Muscle layer of colon (tissue), 2 donors: ENCODE data around the gene CCDC12.

Experiments
- H3K27ac ChIP-seq: one replicate; pipeline ENCODE4 v1.7.0; 2013; ENCODE audit warnings: low read depth, mild to moderate bottlenecking, low read length, moderate library complexity
- H3K27me3 ChIP-seq, 2 donors: one replicate each; pipeline ENCODE4 v1.7.0; 2013; ENCODE audit warnings: low read length in 2 of 2, mild to moderate bottlenecking in 2 of 2; ENCODE audit not compliant: insufficient read depth in 2 of 2, control insufficient read depth in 1 of 2
- H3K36me3 ChIP-seq: one replicate; pipeline ENCODE4 v1.7.0; 2013; ENCODE audit warnings: mild to moderate bottlenecking, low read length; ENCODE audit not compliant: insufficient read depth
- H3K4me1 ChIP-seq: one replicate; pipeline ENCODE4 v1.7.0; 2013; ENCODE audit warnings: mild to moderate bottlenecking, low read length; ENCODE audit not compliant: insufficient read depth
- H3K4me3 ChIP-seq, 2 donors: one replicate each; pipeline ENCODE4 v1.7.0; 2013; ENCODE audit warnings: low read length in 2 of 2, low read depth in 1 of 2, mild to moderate bottlenecking in 1 of 2, moderate library complexity in 1 of 2
- H3K9ac ChIP-seq: one replicate; pipeline ENCODE4 v1.7.0; 2013; ENCODE audit warnings: low read length
- H3K9me3 ChIP-seq: one replicate; pipeline ENCODE4 v1.7.0; 2013; ENCODE audit warnings: mild to moderate bottlenecking, low read length
- donor health status: abdominal sarcoma.
- donor health status: Adenocarcinoma of cecum.

Gene CCDC12

DNA sequence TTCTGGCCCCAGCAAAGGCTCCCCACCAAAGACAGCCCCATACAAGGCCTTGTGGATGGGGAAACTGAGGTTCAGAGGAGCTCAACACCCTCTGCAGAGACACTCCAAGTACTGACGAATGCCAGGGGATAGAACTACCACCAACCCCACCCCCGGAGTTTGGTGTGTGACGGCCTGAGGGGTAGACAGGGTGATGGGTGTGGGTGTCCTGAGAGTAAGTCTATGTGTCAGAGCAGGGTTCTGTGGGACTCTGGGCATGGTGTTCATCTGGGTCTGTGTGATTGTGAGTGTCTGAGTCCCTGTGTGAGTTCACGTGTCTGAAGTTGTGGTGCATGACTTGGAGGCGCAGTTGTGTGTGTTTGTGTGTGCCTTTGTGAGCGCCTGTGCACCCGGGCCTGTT lies 91.6 kb downstream of the CCDC12 start:
- no peaks in the 10 kb centered on the region for H3K9me3 ChIP-seq
- H3K4me1 ChIP-seq = peaks cover 4% of the 10 kb centered on the region
- no peak overlapping the region for H3K27ac ChIP-seq
- H3K4me3 ChIP-seq = no peak overlapping the region
- no peaks in the 10 kb centered on the region for H3K36me3 ChIP-seq
- H3K9ac ChIP-seq = no peak overlapping the region
- H3K27me3 ChIP-seq = peaks cover 0 to 25% of the 10 kb centered on the region in 2 donors

DNA sequence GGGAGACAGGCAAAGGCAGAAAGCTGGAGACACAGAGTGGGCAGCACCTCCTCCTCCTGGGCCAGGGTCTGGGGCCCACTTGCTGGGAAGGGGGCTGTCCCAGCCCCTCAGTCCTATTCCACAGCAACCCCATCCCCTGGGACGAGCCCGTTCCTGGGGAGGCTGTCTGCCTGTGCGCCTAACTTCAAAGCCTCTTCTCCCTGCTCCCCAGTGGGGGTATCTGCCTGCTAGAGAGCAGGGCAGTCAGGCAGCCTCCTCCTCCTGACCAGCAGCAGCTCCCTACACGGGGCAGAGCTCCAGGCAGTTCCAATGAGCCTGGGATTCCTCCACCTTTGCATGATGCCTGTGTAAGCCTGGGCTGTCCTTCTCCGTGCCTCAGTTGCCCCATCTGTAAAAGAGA lies 92.1 kb downstream of the CCDC12 start:
- H3K27me3 ChIP-seq = peaks cover 0 to 25% of the 10 kb centered on the region in 2 donors
- peaks cover 4% of the 10 kb centered on the region for H3K4me1 ChIP-seq
- H3K4me3 ChIP-seq = no peak overlapping the region
- H3K9me3 ChIP-seq = no peaks in the 10 kb centered on the region
- H3K27ac ChIP-seq = no peak overlapping the region
- no peak overlapping the region for H3K9ac ChIP-seq
- no peaks in the 10 kb centered on the region for H3K36me3 ChIP-seq

DNA sequence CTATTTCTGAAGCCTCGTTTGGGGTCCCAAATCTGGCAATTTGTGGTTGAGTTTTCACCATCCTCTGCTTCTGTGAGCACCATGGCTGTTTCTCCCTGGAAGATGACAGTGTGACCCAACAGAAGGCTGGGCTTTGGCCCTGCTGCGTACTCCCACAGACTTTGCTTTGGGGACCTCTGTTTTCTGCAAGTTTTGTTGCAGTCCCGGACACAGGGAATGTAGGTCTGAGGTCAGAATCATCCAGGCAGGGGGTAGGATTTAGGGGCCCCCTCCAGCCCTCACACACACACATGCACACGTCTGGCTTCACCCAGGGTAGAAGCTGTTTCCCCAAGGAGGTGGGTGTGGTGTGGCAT lies 92.7 kb downstream of the CCDC12 start:
- H3K27ac ChIP-seq = no peak overlapping the region
- H3K36me3 ChIP-seq = no peaks in the 10 kb centered on the region
- no peaks in the 10 kb centered on the region for H3K9me3 ChIP-seq
- H3K4me3 ChIP-seq = peak overlapping the region in 1 of 2 donors; percentile 35
- H3K27me3 ChIP-seq = peaks cover 0 to 25% of the 10 kb centered on the region in 2 donors
- peaks cover 9% of the 10 kb centered on the region for H3K4me1 ChIP-seq
- H3K9ac ChIP-seq = no peak overlapping the region

DNA sequence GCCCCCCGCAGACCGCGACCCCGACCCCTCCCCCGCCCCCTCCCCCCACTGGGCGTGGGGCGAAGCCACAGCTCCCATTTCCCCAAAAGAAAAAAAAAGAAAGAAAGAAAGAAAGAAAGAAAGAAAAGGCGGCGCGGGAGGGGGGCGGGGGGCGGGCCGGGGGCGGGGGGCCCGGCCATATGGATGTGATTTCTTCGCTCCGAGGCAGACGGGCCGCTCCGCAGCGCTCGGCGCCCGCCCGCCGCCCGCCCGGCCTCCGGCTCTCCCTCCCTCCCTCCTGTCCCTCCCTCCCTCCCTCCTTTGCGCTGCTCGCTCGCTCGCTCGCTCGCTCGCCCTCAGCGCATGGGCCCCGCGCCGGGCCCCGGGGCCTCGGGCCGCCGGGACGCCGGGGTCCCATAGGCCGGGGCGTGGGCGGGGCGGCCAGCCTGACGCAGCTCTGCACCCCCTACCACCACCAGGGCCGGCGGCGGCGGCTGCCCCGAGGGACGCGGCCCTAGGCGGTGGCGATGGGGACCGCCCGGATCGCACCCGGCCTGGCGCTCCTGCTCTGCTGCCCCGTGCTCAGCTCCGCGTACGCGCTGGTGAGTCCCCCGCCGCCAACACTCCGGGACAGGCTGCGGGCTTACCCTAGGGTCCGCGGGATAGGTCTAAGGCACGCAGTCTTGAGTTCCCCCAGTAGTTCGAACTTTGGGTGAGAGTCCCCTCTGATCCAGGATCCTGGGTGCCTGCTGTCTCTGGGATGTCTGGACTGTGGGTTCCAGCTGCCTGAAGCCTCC lies 93.3 kb downstream of the CCDC12 start:
- no peaks in the 10 kb centered on the region for H3K36me3 ChIP-seq
- H3K9me3 ChIP-seq = no peaks in the 10 kb centered on the region
- H3K4me1 ChIP-seq = peaks cover 12% of the 10 kb centered on the region
- H3K9ac ChIP-seq = no peak overlapping the region
- H3K4me3 ChIP-seq = peak overlapping the region; percentile 27 to 35
- no peak overlapping the region for H3K27ac ChIP-seq
- H3K27me3 ChIP-seq = peaks cover 0 to 25% of the 10 kb centered on the region in 2 donors

DNA sequence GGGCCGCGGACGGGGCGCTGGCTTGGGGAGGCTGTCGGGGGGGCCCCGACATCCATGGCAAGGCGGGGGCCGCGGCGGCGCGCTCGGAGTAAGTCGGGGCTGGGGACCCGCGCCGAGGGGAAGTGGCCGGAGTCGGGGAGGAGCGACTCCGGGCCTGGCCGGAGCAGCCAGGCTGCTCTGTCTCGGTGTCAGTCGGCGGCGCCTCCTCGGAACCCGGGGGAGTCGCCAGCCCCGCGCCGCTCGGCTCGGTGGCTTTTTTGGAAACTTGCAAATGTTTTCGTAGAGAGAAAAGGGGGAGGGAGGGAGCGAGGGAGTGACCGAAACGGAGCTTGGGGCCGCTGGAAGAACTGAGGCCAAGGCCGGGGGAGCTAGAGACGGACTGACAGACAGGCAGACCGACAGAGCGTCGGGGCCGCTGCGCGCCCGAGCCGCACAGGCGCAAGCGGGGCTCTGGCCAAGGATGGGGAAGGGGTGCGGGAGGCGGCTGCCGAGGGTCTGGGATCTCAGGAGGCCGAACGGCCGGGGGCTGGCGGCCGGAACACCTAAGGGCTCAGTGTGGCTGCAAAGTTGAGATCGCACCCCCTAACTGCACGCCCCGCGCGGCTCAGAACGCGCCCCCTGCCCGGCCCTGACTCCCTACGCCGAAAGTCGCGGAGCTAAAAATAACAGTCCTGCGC lies 94.0 kb downstream of the CCDC12 start:
- no peak overlapping the region for H3K27ac ChIP-seq

DNA sequence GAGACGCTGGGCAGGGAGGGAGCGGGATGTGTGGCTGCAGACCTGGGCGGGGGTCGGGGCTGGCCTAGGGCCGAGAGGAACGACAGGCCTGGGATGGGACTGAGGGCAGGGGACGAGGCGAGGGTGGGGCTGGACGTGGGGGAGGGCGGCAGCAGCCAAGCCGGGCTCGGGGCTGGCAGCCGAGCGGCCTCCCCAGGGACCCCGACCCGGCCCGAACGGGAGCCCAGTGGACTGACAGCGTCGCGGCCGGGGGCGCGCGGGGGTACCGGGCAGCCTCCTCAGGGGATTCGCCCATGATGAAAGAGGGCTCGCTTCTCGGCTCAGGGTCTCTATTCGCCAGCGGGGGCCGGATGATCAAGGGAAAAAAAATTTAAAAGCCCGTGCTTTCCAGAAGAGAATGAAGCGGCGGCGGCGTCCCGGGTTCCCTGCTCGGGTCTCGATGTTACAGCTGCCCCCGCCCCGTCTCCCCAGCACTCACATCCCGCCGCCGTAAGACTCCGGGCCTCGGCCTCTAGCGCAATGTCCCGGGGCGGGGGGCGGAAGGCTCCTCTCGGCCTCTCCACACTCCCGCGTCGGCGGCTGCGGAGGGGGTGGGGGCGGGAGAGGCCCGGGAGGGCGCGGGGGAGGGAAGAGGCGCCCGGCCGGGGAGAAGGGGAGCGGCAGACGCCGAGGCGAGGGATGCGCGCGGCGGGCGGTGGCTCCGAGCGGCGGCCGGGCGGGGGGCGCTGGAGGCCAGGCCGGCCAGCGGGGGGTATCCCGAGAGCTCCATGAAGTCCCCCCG lies 94.8 kb downstream of the CCDC12 start:
- Histone ChIP-seq H3K9ac (no peak overlapping the region), H3K27ac (no peak overlapping the region), H3K27me3 (peaks cover 0 to 25% of the 10 kb centered on the region in 2 donors)

More for the DNA sequence above, 94.0 kb downstream of the CCDC12 start:
- Histone ChIP-seq H3K4me3 (peak overlapping the region; percentile 58 to 64), H3K4me1 (peaks cover 12% of the 10 kb centered on the region), H3K9ac (no peak overlapping the region), H3K9me3 (no peaks in the 10 kb centered on the region), H3K27me3 (peaks cover 0 to 25% of the 10 kb centered on the region in 2 donors), H3K36me3 (no peaks in the 10 kb centered on the region)

DNA sequence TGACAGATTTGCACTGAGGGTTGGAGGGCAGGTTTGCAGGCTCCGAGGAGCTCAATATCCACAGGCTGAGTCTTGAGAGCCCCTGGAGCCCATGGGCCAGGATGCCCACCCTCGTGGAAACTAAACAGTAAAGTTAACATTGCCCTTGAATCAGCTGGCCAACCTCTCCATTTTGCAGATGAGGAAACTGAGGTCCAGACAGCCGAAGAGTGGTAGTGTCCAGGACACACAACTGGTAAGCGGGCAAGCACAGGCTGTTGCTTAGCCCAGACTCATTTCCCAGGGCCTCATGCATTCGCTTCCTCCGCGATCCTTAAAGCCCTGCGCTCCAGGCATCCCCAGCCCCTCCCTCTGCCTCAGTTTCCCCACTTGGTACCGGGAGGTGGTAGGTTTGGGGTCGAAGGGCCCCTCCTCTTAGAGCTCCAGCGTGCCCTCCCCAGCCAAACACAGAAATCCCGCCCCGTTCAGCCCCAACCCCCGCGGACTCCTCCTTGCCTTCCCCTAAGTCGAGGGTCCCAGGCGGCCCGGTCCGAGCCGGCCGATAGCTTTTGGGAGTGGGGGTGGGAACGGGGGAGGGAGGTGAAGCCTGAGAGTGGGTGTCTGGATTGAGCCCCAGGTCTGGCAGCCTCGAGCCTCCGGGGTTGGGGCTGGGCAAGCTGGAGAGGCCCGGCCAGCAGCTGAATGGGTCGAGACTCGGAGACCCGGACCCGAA lies 95.5 kb downstream of the CCDC12 start:
- H3K27me3 ChIP-seq = peaks cover 0 to 25% of the 10 kb centered on the region in 2 donors
- peak overlapping the region in 1 of 2 donors; percentile 47 for H3K4me3 ChIP-seq
- peaks cover 12% of the 10 kb centered on the region for H3K4me1 ChIP-seq
- H3K9me3 ChIP-seq = no peaks in the 10 kb centered on the region
- H3K27ac ChIP-seq = no peak overlapping the region
- H3K9ac ChIP-seq = no peak overlapping the region
- no peaks in the 10 kb centered on the region for H3K36me3 ChIP-seq

More for the DNA sequence above, 94.8 kb downstream of the CCDC12 start:
- H3K36me3 ChIP-seq = no peaks in the 10 kb centered on the region
- H3K4me1 ChIP-seq = peaks cover 12% of the 10 kb centered on the region
- peak overlapping the region in 1 of 2 donors; percentile 58 for H3K4me3 ChIP-seq
- H3K9me3 ChIP-seq = no peaks in the 10 kb centered on the region

DNA sequence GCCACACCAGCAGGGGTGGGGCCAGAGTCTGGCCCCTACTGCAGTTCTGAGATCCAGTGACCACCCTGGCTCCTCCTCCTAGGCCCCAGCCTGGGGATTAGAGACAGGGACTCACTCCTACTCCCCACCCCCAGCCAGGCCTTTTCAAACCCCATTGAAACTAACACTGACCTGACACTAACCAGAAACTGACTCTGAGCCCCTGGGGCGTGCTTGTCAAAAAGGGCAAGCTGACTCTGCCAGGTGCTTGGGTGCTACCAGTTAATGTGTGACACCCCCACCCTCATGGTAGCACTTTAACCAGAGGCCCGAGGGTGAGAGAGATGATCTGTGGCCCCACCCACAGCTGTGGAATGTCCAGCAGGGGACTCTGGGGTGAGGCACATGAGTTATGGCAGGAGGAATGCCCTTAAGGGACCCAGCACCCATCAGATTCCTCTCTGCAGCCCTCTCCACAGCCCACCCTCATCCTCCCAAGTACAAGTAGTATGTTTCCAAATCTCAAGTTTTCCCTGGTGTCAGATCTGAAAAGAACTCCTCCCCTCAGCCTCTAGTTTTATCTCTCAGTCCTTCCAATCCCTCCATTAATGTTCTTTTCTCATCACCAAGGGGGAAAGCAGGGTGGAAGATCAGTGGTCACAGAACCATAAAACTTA lies 97.6 kb downstream of the CCDC12 start:
- Histone ChIP-seq H3K36me3 (no peaks in the 10 kb centered on the region), H3K4me3 (no peak overlapping the region), H3K9ac (no peak overlapping the region), H3K27ac (no peak overlapping the region), H3K4me1 (peaks cover 24% of the 10 kb centered on the region), H3K9me3 (no peaks in the 10 kb centered on the region), H3K27me3 (peaks cover 0 to 18% of the 10 kb centered on the region in 2 donors)

DNA sequence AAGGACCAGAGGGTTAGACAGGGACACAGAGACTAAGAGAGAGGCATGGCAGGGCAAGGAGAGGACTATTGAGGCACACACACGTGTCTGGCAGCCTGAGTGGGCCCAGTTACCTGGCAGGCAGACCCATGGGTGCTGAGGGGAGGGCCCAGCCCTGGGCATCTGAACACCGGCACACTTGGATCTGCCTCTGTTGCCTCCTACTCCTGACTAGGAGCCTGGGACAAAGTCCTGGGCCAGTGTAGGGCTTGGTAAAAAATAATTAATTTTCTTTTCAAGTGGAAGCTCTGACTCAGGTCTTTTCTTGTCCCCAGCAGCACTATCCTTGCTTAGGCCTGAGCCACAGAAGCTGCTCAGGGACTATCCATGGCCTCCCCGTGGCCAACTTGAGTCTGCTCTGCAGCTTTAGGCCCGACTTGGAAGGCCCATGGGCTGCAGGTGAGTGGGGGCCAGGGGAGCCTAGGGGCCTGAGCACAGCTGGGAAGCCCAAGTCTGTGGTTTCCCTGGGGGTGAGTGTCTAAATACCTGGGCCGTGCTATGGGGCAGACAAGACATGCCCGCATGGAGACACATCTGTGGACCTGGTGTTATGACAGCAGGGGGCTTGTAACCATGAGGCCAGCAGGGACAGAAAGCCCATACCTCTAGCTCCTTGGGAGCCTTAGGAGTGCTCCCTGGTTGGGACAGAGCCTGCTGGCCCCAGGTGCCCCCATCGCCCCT lies 99.0 kb downstream of the CCDC12 start, which contains the start of gene PTH1R:
Gene PTH1R (plus strand): TSS at position 316 of the 720 bp plus-strand sequence. CDS start 5,839 bp downstream, outside the sequence.
- Histone ChIP-seq H3K36me3 (no peaks in the 10 kb centered on the region), H3K9ac (no peak within 1 kb of the TSS), H3K4me1 (peaks cover 26% of the 10 kb centered on the region), H3K27ac (no peak within 1 kb of the TSS), H3K27me3 (peaks cover 0 to 15% of the 10 kb centered on the region in 2 donors), H3K9me3 (no peaks in the 10 kb centered on the region), H3K4me3 (no peak within 1 kb of the TSS)
